ENCODE data around the gene LBH.

The LBH gene

DNA sequence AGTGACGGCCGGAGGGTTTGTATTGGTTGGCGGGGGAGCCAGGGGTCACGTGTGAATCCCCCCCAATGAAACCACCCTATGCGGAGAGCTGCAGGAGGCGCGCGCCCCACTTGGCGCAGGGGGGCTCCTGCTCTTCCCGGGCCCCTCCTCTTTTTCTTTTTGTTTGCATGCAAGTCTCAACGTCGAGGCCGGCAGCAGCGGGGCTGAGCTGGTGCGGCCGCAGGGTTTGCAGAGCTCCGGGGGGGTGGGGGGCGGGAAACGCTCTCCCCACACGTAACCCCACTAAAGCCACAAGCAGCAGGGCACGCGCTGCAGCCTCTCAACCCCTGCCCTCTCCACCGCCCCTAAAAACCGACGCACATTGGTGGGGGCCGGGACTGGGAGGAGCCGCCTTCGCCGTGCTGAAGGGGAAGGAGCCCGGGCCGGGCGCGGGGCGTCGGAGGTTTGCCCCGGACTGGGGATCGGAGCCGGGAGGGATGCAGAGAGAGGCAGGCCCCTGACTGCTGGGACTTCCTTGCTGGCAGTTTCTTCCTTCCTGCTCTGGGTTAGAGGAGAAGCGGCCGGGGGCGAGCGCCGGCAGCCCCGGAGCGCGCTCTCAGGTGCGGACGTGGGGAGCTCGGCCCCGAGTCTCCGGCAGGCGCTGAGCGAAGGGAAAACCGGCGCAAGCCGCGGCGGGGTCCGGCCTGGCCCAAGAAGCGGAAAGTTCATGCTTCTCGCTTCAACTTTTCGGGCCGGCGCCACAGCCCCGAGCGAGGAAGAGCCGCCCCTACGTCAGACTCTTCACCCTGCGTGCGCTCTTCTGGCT lies 864 bp downstream of the LBH start:
- H3K27me3 ChIP-seq (ENCODE audit: low read depth, low read length): peaks cover 53% of the 10 kb centered on the region
- H3K4me2 ChIP-seq (ENCODE audit: low read length): peak overlapping the region; percentile 97
- H3K36me3 ChIP-seq (replicated peaks; ENCODE audit: low read depth, low read length): peaks cover 19% of the 10 kb centered on the region
- H3K9me3 ChIP-seq (ENCODE audit: insufficient read depth, low read length): peaks cover 10% of the 10 kb centered on the region
- H3K4me3 ChIP-seq (ENCODE audit: low read length): peak overlapping the region; percentile 86
- H2AFZ ChIP-seq (ENCODE audit: low read depth, low read length): peak overlapping the region; percentile 78
- TF ChIP-seq, protein P1, sequence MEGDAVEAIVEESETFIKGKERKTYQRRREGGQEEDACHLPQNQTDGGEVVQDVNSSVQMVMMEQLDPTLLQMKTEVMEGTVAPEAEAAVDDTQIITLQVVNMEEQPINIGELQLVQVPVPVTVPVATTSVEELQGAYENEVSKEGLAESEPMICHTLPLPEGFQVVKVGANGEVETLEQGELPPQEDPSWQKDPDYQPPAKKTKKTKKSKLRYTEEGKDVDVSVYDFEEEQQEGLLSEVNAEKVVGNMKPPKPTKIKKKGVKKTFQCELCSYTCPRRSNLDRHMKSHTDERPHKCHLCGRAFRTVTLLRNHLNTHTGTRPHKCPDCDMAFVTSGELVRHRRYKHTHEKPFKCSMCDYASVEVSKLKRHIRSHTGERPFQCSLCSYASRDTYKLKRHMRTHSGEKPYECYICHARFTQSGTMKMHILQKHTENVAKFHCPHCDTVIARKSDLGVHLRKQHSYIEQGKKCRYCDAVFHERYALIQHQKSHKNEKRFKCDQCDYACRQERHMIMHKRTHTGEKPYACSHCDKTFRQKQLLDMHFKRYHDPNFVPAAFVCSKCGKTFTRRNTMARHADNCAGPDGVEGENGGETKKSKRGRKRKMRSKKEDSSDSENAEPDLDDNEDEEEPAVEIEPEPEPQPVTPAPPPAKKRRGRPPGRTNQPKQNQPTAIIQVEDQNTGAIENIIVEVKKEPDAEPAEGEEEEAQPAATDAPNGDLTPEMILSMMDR (IDR thresholded peaks at IDR 0.05; ENCODE audit: low read depth, low read length): no peak
- H3K4me1 ChIP-seq (ENCODE audit: low read length): peaks cover 36% of the 10 kb centered on the region
- H3K9ac ChIP-seq (ENCODE audit: low read length): peak overlapping the region; percentile 71
- no peaks in the 10 kb centered on the region; the same call in 1 of the 2 replicates for H4K20me1 ChIP-seq (ENCODE audit: insufficient read depth, low read length)
- H3K79me2 ChIP-seq (ENCODE audit: low read length): no peaks in the 10 kb centered on the region
- no peak overlapping the region for H3K27ac ChIP-seq (ENCODE audit: low read length)

- Histone ChIP-seq H3K9me3 (ENCODE audit: insufficient read depth, low read length) (peaks cover 10% of the 10 kb centered on the region), H4K20me1 (ENCODE audit: insufficient read depth, low read length) (no peaks in the 10 kb centered on the region; the same call in 1 of the 2 replicates), H2AFZ (ENCODE audit: low read depth, low read length) (peak overlapping the region; percentile 78), H3K4me3 (ENCODE audit: low read length) (peak overlapping the region; percentile 86), H3K9ac (ENCODE audit: low read length) (peak overlapping the region; percentile 71), H3K36me3 (replicated peaks; ENCODE audit: low read depth, low read length) (peaks cover 19% of the 10 kb centered on the region), H3K4me1 (ENCODE audit: low read length) (peaks cover 36% of the 10 kb centered on the region), H3K27ac (ENCODE audit: low read length) (no peak overlapping the region), H3K4me2 (ENCODE audit: low read length) (peak overlapping the region; percentile 97), H3K79me2 (ENCODE audit: low read length) (no peaks in the 10 kb centered on the region), H3K27me3 (ENCODE audit: low read depth, low read length) (peaks cover 53% of the 10 kb centered on the region)
- TF ChIP-seq EZH2phosphoT487 (IDR thresholded peaks at IDR 0.05; ENCODE audit: low read depth): no peak
- TF ChIP-seq, protein P1 (IDR thresholded peaks at IDR 0.05; ENCODE audit: low read depth, low read length): no peak
These were observed 1.4 kb downstream of the LBH start for GRCh38 chr2:30232801-30233130.

DNA sequence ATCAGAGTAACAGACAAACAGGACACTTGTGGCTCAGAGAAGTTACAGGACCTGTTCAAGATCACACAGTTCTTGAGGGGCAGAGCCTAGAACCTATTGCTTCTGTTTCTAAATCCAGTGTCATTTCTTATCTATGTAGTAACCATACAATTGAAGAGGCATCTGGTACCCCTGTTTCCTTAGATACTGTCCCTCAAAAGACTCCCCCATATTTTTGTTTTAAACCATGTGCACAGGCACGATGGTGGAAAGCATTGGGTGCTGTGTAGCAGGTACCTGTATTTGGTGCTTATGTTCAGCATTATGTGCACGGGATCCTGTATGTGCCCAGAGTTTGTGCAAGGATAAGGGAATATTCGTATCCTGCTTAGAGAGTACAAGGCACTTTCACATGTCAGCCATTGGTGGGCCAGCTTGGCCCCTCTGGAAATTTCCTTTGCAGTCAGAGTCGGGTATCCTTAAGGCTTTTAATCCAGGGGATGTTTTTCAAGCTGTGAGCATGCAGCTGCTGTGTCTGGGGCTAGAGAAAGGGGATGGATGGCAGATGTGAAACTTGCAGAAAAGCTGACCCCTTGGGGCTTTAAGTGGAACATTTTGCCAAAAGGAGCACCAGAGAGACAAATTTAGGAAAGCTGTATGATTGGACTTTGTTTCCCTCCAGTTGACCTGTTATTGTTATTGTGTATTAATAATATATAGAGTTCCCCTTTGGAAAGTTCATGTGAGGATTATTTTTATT lies 2.1 kb downstream of the LBH start:
- peak overlapping the region; percentile 71; the same call in 1 of the 2 replicates for H3K9ac ChIP-seq (ENCODE audit: low read length)
- TF ChIP-seq, protein P1 (IDR thresholded peaks at IDR 0.05; ENCODE audit: low read depth, low read length): no peak
- no peak for TF ChIP-seq EZH2phosphoT487 (IDR thresholded peaks at IDR 0.05; ENCODE audit: low read depth)
- no peak overlapping the region for H3K27ac ChIP-seq (ENCODE audit: low read length)
- peaks cover 10% of the 10 kb centered on the region for H3K9me3 ChIP-seq (ENCODE audit: insufficient read depth, low read length)
- peak overlapping the region; percentile 86 for H3K4me3 ChIP-seq (ENCODE audit: low read length)
- peak overlapping the region; percentile 97 for H3K4me2 ChIP-seq (ENCODE audit: low read length)
- H4K20me1 ChIP-seq (ENCODE audit: insufficient read depth, low read length): no peaks in the 10 kb centered on the region; the same call in 1 of the 2 replicates
- H2AFZ ChIP-seq (ENCODE audit: low read depth, low read length): no peak overlapping the region
- H3K27me3 ChIP-seq (ENCODE audit: low read depth, low read length): peaks cover 59% of the 10 kb centered on the region
- H3K79me2 ChIP-seq (ENCODE audit: low read length): no peaks in the 10 kb centered on the region
- H3K36me3 ChIP-seq (replicated peaks; ENCODE audit: low read depth, low read length): peaks cover 19% of the 10 kb centered on the region
- peaks cover 36% of the 10 kb centered on the region for H3K4me1 ChIP-seq (ENCODE audit: low read length)

Measured in OCI-LY3 (cell line).